Loucy (cell line): ENCODE data around the gene SLC26A3.

ENCODE experiments used
- CTCF ChIP-seq: fragments of 200-600 bp; sonication (generic); conservative IDR thresholded peaks from 2 replicates; pipeline ENCODE4 v1.5.1; 2014; ENCODE audit warnings: mild to moderate bottlenecking, antibody characterized with exemption, low read length
- EZH2phosphoT487 ChIP-seq: fragments of 200-600 bp; IDR thresholded peaks from 2 replicates; pipeline ENCODE4 v1.6.1; 2018; ENCODE audit warnings: antibody characterized with exemption, mild to moderate bottlenecking, moderate library complexity, borderline replicate concordance

GRCh38 chr7:107744345-107744750 lies 58.7 kb downstream of the SLC26A3 start:
- TF ChIP-seq CTCF (no peak), EZH2phosphoT487 (no peak)
